ENCODE measurements around the gene PCDH17.

Gene PCDH17

DNA sequence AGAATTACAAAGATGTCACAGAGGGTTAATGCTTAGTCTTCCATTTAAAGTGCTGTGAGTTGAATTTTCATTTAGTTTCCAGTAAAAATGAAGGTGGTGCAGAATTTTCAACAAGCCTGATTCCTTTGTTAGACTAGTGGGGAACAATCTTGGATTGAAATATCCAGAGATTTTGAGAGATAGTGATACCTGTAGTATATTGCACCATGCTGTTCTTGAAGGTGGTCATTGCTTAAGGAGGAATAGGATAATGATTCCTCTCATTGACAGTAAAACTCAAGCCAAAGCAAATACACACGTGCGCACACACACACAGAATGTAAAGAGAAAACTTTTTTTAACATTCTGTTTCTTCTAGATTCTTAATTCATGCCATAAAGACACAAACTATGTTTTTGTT lies 5.3 kb downstream of the PCDH17 start:
- DNase-seq (ENCODE audit: low read depth): no peak

DNA sequence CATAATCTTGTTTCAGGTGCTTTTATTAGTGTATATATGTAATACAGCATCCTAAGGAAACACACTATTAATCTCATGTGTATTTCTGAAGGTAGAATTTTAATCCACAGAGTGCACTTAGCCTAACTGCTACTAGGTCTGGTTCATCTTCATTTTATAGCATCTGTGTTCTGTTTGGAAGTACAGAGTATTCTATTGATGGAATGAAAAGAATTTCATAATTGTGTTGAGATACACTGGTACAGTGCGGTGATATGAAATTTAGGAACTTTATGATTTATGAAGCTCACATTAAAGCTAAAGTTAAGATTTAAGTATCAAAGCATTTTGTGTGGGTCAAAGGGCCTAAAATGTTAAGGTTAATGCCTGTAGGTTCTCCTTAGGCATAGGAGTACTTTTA lies 6.0 kb downstream of the PCDH17 start:
- DNase-seq (ENCODE audit: low read depth): no peak

GRCh38 chr13:57638186-57638890 lies 6.8 kb downstream of the PCDH17 start:
- DNase-seq (ENCODE audit: low read depth): no peak

- no peak for DNase-seq (ENCODE audit: low read depth)
Observed at GRCh38 chr13:57640607-57641006, 9.1 kb downstream of the PCDH17 start.

GRCh38 chr13:57641051-57641450 lies 9.5 kb downstream of the PCDH17 start:
- DNase-seq (ENCODE audit: low read depth): no peak

DNA sequence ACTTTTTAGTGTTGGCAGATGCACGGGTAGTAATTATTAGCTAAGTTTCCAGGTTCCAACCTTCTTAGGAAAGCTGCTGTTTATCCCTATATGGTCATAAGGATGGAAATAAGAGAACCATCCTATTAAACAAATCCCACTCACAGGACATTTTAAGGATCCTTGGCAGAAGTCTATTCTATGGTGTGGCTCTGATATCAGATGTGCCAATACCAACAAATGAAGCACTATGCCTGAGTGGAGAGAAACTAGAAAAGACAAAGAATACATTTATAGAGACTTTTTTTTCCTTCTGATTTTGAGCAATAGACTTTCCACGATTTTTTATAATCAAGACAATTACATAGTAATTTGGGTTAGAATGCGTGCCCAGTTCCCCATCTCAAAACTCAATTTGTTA lies 12.6 kb downstream of the PCDH17 start:
- DNase-seq (ENCODE audit: low read depth): no peak

GRCh38 chr13:57653229-57653989 lies 21.9 kb downstream of the PCDH17 start:
- DNase-seq (ENCODE audit: low read depth): no peak

DNA sequence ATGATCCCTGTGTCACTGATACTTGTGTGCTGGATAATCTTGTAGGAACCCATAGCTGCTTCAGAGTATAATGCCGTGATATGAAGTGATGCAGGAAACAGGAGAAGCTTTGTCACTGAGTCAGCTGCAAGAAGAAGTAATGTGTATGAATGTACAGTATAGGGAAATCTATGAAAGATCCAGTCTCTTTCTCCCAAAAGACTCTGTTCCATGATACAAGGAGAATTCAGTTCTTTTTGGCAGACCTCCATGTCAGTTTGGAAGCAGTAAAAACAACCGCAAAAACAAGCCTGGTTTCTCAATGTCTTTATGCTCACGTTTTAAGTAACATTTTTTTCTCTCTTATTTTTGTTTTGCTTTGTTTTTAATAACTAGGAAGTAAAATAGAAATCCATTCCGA lies 33.9 kb downstream of the PCDH17 start:
- no peak for DNase-seq (ENCODE audit: low read depth)

DNA sequence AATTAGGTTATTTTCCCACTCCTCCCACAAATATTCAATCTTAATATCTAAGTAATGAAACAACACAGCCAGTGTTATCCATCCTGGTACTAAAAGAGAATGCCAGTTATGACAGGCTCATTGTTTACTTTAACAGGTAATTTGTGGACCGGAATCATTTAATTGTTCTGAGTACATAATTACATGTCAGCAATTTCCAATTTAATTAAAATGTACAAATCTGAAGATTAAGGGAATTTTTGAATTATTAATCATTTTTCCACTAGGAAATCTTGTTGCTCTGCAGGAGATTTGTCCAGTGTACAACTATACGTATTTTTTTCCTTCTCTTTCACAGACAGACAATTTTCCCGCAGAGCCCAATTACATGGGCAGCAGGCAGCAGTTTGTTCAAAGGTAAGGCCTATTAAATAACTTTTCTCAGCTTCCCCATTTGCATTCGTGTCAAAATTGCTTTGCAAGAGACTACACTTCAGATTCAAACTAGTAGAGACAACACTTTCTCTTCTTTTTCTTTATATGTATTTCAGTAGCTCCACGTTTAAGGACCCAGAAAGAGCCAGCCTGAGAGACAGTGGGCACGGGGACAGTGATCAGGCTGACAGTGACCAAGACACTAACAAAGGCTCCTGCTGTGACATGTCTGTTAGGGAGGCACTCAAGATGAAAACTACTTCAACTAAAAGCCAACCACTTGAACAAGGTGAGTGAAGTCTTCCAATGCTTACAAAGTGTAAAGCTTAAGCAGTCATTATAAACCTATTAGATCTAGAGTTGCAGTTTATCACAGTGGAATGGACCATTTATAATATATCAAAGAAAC lies 34.8 kb downstream of the PCDH17 start:
- DNase-seq (ENCODE audit: low read depth): no peak

DNA sequence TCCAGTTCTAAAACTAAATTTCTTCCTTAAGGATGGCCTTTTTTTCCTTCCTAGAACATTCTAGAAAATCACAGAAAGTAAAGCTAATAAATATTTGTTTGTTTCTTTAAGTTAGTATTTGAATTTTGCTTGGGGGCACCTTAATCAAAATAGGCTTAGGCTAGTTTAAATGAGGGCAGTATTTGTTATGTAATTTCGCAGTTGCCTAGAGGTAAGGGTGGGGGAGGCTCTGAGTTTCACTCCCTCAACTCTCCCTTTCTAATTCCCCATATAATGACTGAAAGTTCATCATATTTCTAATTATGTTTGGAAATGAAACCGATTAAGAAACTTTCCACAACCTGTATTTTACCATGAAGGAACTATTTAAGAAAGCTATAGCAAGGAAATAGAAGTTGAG lies 40.6 kb downstream of the PCDH17 start:
- no peak for DNase-seq (ENCODE audit: low read depth)

GRCh38 chr13:57673197-57673596 lies 41.7 kb downstream of the PCDH17 start:
- no peak for DNase-seq (ENCODE audit: low read depth)

DNA sequence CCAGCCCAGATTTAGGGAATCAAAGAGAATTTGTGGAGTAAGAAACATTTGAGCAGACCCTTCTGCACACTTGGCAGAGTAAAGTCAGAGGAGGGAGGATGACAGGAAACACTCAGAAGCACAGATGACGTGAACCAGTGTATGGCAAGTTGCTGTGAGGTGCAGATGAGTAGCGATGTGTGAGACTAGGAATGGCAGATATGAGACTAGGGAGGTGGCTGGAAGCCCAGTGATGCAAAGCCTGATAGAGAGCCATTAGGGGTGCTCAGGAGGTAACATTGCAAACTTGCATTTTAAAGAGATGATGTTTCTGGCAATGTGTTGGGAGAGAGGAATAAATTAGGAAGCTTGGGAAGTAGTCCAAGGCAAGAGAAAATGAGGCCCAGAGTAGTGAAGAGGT lies 44.0 kb downstream of the PCDH17 start:
- no peak for DNase-seq (ENCODE audit: low read depth)

GRCh38 chr13:57680609-57681008 lies 49.1 kb downstream of the PCDH17 start:
- no peak for DNase-seq (ENCODE audit: low read depth)

DNA sequence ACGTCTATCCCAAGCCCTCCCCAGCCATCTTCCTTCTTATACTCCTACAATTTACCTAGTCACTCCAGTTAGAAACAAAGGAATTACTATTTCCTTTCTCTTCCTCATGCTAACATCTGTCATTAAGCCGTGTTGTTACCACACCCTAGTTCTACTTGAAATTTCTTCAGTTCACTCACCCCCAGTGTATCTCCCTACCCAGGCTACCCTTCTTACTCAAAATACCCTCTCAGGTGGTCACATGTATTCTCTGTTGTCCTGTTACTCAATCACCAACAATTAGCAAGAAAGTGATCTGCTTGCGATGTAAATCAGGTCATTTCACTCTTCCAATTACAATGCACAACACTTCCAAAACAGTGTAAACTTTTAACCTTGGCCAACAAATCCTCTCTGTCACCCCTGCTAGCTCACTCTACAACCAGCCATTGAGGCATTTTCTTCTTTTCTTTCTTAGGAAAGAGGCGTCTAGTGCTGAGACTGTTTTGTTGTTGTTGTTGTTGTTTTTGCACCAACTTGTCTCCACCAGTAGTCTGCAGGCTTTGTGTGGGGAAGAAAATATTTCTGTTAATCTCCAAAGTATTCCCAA lies 50.7 kb downstream of the PCDH17 start:
- DNase-seq (ENCODE audit: low read depth): no peak

- DNase-seq (ENCODE audit: low read depth): no peak
Observed at GRCh38 chr13:57698851-57699250, 67.3 kb downstream of the PCDH17 start.

DNA sequence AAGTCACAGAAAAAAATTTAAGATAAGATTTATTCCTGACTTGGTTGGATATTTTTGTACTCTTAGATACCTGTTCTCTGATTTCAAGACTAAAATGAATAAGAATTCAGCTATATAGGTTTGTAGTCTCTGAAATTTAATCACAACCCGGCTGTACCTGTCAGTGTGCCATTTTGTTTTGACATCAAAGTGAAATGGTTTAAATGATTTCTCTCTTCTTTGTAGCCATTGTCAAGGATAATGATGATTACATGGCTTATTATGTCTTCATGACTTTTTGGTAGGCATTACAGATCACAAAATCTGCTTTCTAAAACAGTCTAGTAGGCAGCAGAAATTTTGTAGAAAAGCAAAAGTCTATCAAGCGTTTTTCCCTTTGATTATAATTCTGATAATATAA lies 72.5 kb downstream of the PCDH17 start:
- no peak for DNase-seq (ENCODE audit: low read depth)

DNA sequence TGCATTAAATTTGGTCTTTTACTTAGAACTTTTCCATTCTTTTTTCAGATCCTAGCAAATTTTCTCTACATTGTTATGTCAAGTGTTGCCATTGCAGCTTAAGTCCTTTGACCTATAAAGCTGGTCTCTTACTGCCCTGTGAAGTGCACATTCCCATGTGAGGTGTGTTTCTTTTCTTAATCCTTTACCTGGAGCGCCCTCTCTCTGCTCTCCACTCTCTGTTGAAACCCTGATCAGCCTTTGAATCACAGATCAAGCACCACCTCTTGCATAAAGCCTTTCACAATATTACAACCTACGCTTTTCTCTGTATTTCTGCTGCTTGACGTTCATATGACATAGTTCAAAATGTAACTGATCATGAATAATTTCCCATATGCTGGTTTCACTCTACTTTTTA lies 84.8 kb downstream of the PCDH17 start:
- no peak for DNase-seq (ENCODE audit: low read depth)

- DNase-seq (ENCODE audit: low read depth): no peak
Observed at GRCh38 chr13:57724486-57725272, 93.1 kb downstream of the PCDH17 start.

DNA sequence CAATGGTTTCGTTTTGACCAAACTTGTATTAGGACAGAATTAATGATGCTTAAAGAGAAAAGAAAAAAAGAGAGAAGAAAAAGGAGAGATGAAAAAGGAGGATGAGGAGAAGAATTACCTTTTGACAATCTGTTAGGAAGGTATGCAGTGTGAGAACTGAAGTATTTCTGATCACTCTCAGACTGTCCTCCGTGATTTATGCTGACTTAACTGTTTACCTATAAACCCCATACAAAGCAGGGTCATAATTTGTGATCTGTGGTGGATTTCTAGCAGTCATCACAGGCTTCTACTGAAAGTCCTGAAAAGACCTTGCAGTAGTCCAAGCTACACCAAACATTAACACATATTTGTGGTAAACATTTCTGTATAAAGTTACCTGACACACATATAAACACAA lies 93.9 kb downstream of the PCDH17 start:
- DNase-seq (ENCODE audit: low read depth): no peak

DNA sequence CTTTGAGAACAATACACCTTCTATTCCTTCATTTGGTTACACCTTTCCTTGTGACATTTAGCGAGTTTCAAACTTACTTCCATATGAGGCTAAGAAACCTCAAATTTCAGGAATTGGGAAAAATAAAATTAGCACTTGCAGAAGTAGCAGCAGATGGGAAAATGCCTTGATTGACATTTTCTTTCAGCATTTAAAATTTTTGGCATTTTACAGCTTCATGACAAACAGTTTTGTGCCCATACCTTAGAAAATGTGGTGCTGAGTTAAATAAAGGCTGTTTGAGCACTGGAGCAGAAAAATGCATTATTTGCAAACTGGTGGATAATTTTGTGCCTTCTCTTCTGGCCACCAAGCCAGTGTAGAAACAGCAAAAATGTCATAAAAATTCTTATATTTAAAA lies 95.4 kb downstream of the PCDH17 start:
- DNase-seq (ENCODE audit: low read depth): no peak

- DNase-seq (ENCODE audit: low read depth): no peak
Observed at GRCh38 chr13:57734306-57734705, 102.8 kb downstream of the PCDH17 start.

DNA sequence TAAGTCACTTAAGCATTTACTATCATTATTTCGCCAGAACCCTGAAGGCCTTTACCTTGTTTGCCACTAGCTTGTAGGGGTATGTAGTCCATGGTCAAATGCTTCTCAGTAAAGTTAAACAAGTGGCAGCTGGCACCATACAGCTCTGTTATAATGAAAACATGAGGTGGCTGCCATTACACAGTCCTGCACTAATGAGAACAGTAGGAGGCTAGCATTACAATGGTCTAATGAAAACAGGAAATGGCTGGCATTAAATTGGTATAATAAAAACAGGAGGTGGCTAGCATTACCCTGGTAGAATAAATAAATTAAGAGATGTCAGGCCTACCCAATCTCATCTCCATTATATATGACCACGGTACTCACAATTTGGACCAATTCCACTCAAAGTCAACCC lies 107.5 kb downstream of the PCDH17 start:
- DNase-seq (ENCODE audit: low read depth): no peak

Data from T-helper 22 cell (primary cell).